HepG2 (cell line): ENCODE results near the gene NOL12. TPM values are rescaled to one million over a fixed set of nuclear protein-coding genes. Genes with fewer than 3 reads are reported as not detected.
A peak's percentile ranks its signal among the peaks of the same experiment; 100 is the strongest.

Source experiments
- ARNT ChIP-seq: fragments of 450-650 bp; IDR thresholded peaks from 2 replicates; pipeline ENCODE4 v1.6.1; 2017
- CEBPB ChIP-seq: IDR thresholded peaks from 2 replicates; pipeline ENCODE4 v1.6.1; 2011; ENCODE audit warnings: low read depth, low read length, improper control_type of control experiment, borderline replicate concordance
- CTCF ChIP-seq: sonication (generic); formaldehyde crosslinking; IDR thresholded peaks from 2 replicates; pipeline ENCODE4 v1.5.0; 2020; ENCODE audit warnings: mild to moderate bottlenecking, missing genetic modification reagents, moderate library complexity
- DBP ChIP-seq: sonication (generic); formaldehyde crosslinking; IDR thresholded peaks from 2 replicates; pipeline ENCODE4 v1.4.0; 2020; ENCODE audit warnings: missing genetic modification reagents; ENCODE audit errors: not compliant biosample characterization
- EHMT2 ChIP-seq: fragments of 200-600 bp; sonication (generic); IDR thresholded peaks from 2 replicates; pipeline ENCODE4 v1.7.0; 2017; ENCODE audit warnings: antibody characterized with exemption, low read depth, low read length, borderline replicate concordance
- GRHL1 ChIP-seq: sonication (generic); formaldehyde crosslinking; conservative IDR thresholded peaks from 2 replicates; pipeline ENCODE4 v1.8.0; 2022; ENCODE audit warnings: missing genetic modification reagents
- HMGXB4 ChIP-seq, 2 experiments: sonication (generic) in 1 of 2; formaldehyde crosslinking in 1 of 2; IDR thresholded peaks; 2 replicates each; pipeline versions ENCODE4 v1.4.0 to v1.6.1; 2018 to 2020; ENCODE audit warnings: missing genetic modification reagents in 2 of 2, borderline replicate concordance in 1 of 2, low read depth in 1 of 2, mild to moderate bottlenecking in 1 of 2, missing biosample characterization in 1 of 2
- PATZ1 ChIP-seq: sonication (generic); formaldehyde crosslinking; IDR thresholded peaks from 2 replicates; pipeline ENCODE4 v1.4.0; 2020; ENCODE audit warnings: missing genetic modification reagents
- PHF20 ChIP-seq: sonication (generic); formaldehyde crosslinking; IDR thresholded peaks from 2 replicates; pipeline ENCODE4 v1.5.0; 2020; ENCODE audit warnings: mild to moderate bottlenecking, missing genetic modification reagents
- RARG ChIP-seq: sonication (generic); formaldehyde crosslinking; IDR thresholded peaks from 2 replicates; pipeline ENCODE4 v1.4.0; 2020; ENCODE audit warnings: low read depth, mild to moderate bottlenecking, missing genetic modification reagents
- SAP130 ChIP-seq: IDR thresholded peaks from 2 replicates; pipeline ENCODE4 v1.6.1; 2016; ENCODE audit warnings: low read depth
- SMAD3 ChIP-seq: sonication (generic); formaldehyde crosslinking; IDR thresholded peaks from 2 replicates; pipeline ENCODE4 v1.4.0; 2020; ENCODE audit warnings: missing genetic modification reagents
- SNAPC5 ChIP-seq: sonication (generic); formaldehyde crosslinking; IDR thresholded peaks from 2 replicates; pipeline ENCODE4 v1.8.1; 2023; ENCODE audit warnings: mild to moderate bottlenecking, missing genetic modification reagents, borderline replicate concordance
- ZKSCAN1 ChIP-seq: fragments of 150-350 bp; IDR thresholded peaks from 2 replicates; pipeline ENCODE4 v1.6.1; 2014; ENCODE audit warnings: low read length
- ZNF225 ChIP-seq: sonication (generic); formaldehyde crosslinking; IDR thresholded peaks from 2 replicates; pipeline ENCODE4 v1.4.0; 2020; ENCODE audit warnings: mild to moderate bottlenecking, missing genetic modification reagents
- ZNF512 ChIP-seq: sonication (generic); formaldehyde crosslinking; IDR thresholded peaks from 2 replicates; pipeline ENCODE4 v1.4.0; 2020; ENCODE audit warnings: mild to moderate bottlenecking, missing genetic modification reagents
- ZNF792 ChIP-seq: IDR thresholded peaks from 2 replicates; pipeline ENCODE4 v1.6.1; 2016
- ZSCAN25 ChIP-seq: sonication (generic); formaldehyde crosslinking; IDR thresholded peaks from 2 replicates; pipeline ENCODE4 v1.8.0; 2022; ENCODE audit warnings: mild to moderate bottlenecking, missing genetic modification reagents
- polyA plus RNA-seq, 8 experiments: library from polyadenylated mRNA; depleted of rRNA in 3 of 8; stranded (reverse) in 7 of 8; unstranded in 1 of 8; fragments of >200 nt; fragmentation: Illumina TruSeq in 4 of 8; extraction: Trizol in 4 of 8; gene quantifications; 2 replicates each; pipeline versions ENCODE4 v1.2.1 to v1.2.3, GENCODE V29; 2011 to 2016; ENCODE audit warnings: low read depth in 4 of 8, missing spikeins in 1 of 8, mixed read lengths in 1 of 8; ENCODE audit not compliant: insufficient read depth in 1 of 8
- total RNA-seq, 5 experiments: library from RNA; depleted of rRNA; stranded (reverse); fragments of >200 nt; fragmentation: Illumina TruSeq; extraction: Trizol; gene quantifications; 2 replicates each; pipeline ENCODE4 v1.2.3, GENCODE V29; 2016; ENCODE audit warnings: low read depth in 1 of 5

Gene NOL12
- total and polyA plus RNA-seq, 2 of the 13 experiments (the other 11 are each of a cell fraction or from before 2014, with no cell fraction given), result 14.3 to 31.4 TPM

- TF ChIP-seq DBP (CRISPR knock-in tag) (no peak), CEBPB (peak; percentile 35; the same call in 1 of the 2 replicates), ARNT (no peak), SAP130 (CRISPR knock-in tag) (0 out of 2 replicates have a peak, but pooled peaks have one; percentile 23), RARG (CRISPR knock-in tag) (no peak), SMAD3 (CRISPR knock-in tag) (no peak), PATZ1 (peak; percentile 55; the same call in 1 of the 2 replicates), ZNF792 (no peak), SNAPC5 (no peak), HMGXB4 (CRISPR knock-in tag; IDR thresholded peaks at IDR 0.05; ENCODE audit: borderline replicate concordance in 1 of 2, low read depth in 1 of 2) (no peak; a peak in 1 of 4 replicates), ZKSCAN1 (no peak), EHMT2 (no peak), CTCF (CRISPR knock-in tag) (peak; percentile 62), GRHL1 (CRISPR knock-in tag) (no peak), ZNF512 (CRISPR knock-in tag) (no peak), PHF20 (CRISPR knock-in tag) (no peak), ZNF225 (CRISPR knock-in tag) (no peak), ZSCAN25 (CRISPR knock-in tag) (0 out of 2 replicates have a peak, but pooled peaks have one; percentile 33)
Observed at GRCh38 chr22:37640591-37641560, 45.3 kb upstream of the NOL12 start (continued).
